Transverse colon (tissue), 4 donors: ENCODE data around the gene PDE6A. TPM values are rescaled to one million over a fixed set of nuclear protein-coding genes. Genes with fewer than 3 reads are reported as not detected.
"Not testable (repeated sequence)": the region's sequence is repeated elsewhere in the genome, so short reads cannot be mapped to it uniquely, and the experiment has no call there.

Experiments
- DNase-seq: peaks from one replicate; pipeline ENCODE4 v3.0.0-alpha.2; 2019
- H3K27ac ChIP-seq, 4 donors: fragments of 200-600 bp; sonication (generic); 2 replicates each; pipeline ENCODE4 v1.5.1; 2016 to 2018; ENCODE audit warnings: inconsistent platforms in 4 of 4
- H3K27me3 ChIP-seq: fragments of 200-600 bp; sonication (generic); 2 replicates; pipeline ENCODE4 v1.5.1; 2017; ENCODE audit warnings: inconsistent platforms
- H3K36me3 ChIP-seq, 4 donors: fragments of 200-600 bp; sonication (generic); 2 replicates each; pipeline ENCODE4 v1.5.1; 2017 to 2019; ENCODE audit warnings: inconsistent platforms in 4 of 4
- H3K4me1 ChIP-seq, 4 donors: fragments of 200-600 bp; sonication (generic); 2 replicates each; pipeline ENCODE4 v1.5.1; 2017 to 2020; ENCODE audit warnings: inconsistent platforms in 4 of 4
- H3K4me3 ChIP-seq, 4 donors: fragments of 200-600 bp; sonication (generic); 1 replicate in 1 of 4; 2 replicates in 3 of 4; pipeline versions ENCODE4 v1.5.1 to v1.6.1; 2017 to 2019; ENCODE audit warnings: inconsistent platforms in 4 of 4
- H3K9me3 ChIP-seq, 2 donors: fragments of 200-600 bp; sonication (generic); 2 replicates each; pipeline ENCODE4 v1.5.1; 2017 to 2019; ENCODE audit warnings: inconsistent platforms in 2 of 2
- EP300 ChIP-seq: sonication (generic); formaldehyde crosslinking; IDR thresholded peaks from one replicate; pipeline ENCODE4 v1.6.1; 2017; ENCODE audit warnings: antibody characterized with exemption, low read depth
- POLR2A ChIP-seq: fragments of 450-650 bp; IDR thresholded peaks from one replicate; pipeline ENCODE4 v1.6.1; 2016; ENCODE audit warnings: antibody characterized with exemption, mild to moderate bottlenecking, moderate library complexity
- POLR2AphosphoS5 ChIP-seq, 3 donors: sonication (generic); formaldehyde crosslinking; IDR thresholded peaks; one replicate each; pipeline ENCODE4 v1.6.1; 2016; ENCODE audit warnings: antibody characterized with exemption in 3 of 3
- WGBS, 2 donors: methylation state at CpG; one replicate each; pipeline ENCODE4 v1.1.5; 2018; ENCODE audit warnings: low coverage in 1 of 2; 5-methylcytosine and 5-hydroxymethylcytosine counted together
- in situ Hi-C, 4 donors: fragments of 200-750 bp; cut with MboI; loops; one replicate each; pipeline versions ENCODE4 v1.15.0 to v1.15.1; 2017; ENCODE audit warnings: low sequenced_read_pairs in 3 of 4, low pct_ligation_motif_present in 1 of 4, low pct_unique_long_range_greater_than_20kb in 1 of 4
- intact Hi-C: fragments of 100-400 bp; cut with DNase I; formaldehyde crosslinking; loops from one replicate; pipeline ENCODE4 v1.15.1; 2023; ENCODE audit warnings: low total_unique reads
- total RNA-seq, 4 donors: library from RNA; depleted of rRNA; stranded (reverse); fragments of >200 nt; gene quantifications; one replicate each; pipeline ENCODE4 v1.1.0, GENCODE V29; 2016
- TF ChIP-seq, protein P1 (sequence below), 5 experiments: fragments of 200-600 bp in 3 of 5; fragments of 450-650 bp in 2 of 5; sonication (generic) in 3 of 5; IDR thresholded peaks; 1 replicate in 2 of 5; 2 replicates in 3 of 5; pipeline ENCODE4 v1.5.1; 2016 to 2017; ENCODE audit warnings: antibody characterized with exemption in 5 of 5, inconsistent platforms in 3 of 5, mild to moderate bottlenecking in 2 of 5, moderate library complexity in 1 of 5

PDE6A gene
- total RNA-seq, 4 donors from 2014 or later: 1.2 to 6.5 (median 3.5) TPM

- WGBS, 2 donors: 86 to 100% methylated on average over 2 of the region's 2 CpGs
- in situ Hi-C loops: no loop called here
These were observed 61.0 kb downstream of the PDE6A start for GRCh38 chr5:149883550-149883949.

DNA sequence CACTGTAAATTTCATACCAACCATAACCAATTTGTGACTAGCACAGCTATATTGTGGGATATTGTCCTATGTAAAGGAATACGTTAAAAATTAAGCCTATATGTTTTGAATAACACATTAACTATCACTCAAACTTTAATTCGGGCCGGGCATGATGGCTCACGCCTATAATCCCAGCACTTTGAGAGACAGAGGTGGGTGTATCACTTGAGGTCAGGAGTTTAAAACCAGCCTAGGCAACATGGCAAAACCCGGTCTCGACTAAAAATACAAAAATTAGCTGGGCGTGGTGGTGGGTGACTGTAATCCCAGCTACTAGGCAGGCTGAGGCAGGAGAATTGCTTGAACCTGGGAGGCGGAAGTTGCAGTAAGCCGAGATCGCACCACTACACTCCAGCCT lies 62.0 kb downstream of the PDE6A start:
- 64 to 69% methylated on average over 10 of the region's 10 CpGs for WGBS, 2 donors
- Histone ChIP-seq H3K4me1 (peaks cover 0 to 38% (median 22%) of the 10 kb centered on the region in 4 donors), H3K27ac (peak overlapping the region in 2 of 4 donors; percentile 28 to 31)
- H3K9me3 ChIP-seq, intact Hi-C loops, DNase-seq, in situ Hi-C loops, H3K36me3 ChIP-seq, H3K27me3 ChIP-seq, H3K4me3 ChIP-seq: not testable (repeated sequence)

More at GRCh38 chr5:149883550-149883949, 61.0 kb downstream of the PDE6A start:
- peak overlapping the region in 1 of 4 donors; percentile 4 for H3K27ac ChIP-seq
- TF ChIP-seq POLR2AphosphoS5 (IDR thresholded peaks at IDR 0.05) (no peak), POLR2A (no peak), EP300 (no peak)
- TF ChIP-seq, protein P1, sequence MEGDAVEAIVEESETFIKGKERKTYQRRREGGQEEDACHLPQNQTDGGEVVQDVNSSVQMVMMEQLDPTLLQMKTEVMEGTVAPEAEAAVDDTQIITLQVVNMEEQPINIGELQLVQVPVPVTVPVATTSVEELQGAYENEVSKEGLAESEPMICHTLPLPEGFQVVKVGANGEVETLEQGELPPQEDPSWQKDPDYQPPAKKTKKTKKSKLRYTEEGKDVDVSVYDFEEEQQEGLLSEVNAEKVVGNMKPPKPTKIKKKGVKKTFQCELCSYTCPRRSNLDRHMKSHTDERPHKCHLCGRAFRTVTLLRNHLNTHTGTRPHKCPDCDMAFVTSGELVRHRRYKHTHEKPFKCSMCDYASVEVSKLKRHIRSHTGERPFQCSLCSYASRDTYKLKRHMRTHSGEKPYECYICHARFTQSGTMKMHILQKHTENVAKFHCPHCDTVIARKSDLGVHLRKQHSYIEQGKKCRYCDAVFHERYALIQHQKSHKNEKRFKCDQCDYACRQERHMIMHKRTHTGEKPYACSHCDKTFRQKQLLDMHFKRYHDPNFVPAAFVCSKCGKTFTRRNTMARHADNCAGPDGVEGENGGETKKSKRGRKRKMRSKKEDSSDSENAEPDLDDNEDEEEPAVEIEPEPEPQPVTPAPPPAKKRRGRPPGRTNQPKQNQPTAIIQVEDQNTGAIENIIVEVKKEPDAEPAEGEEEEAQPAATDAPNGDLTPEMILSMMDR (IDR thresholded peaks at IDR 0.05): no peak
- intact Hi-C loops: no loop called here
- no peaks in the 10 kb centered on the region for H3K27me3 ChIP-seq
- no peak for DNase-seq
- H3K36me3 ChIP-seq: no peaks in the 10 kb centered on the region
- H3K4me1 ChIP-seq: peaks cover 0 to 35% (median 17%) of the 10 kb centered on the region in 4 donors
- no peaks in the 10 kb centered on the region for H3K9me3 ChIP-seq
- H3K4me3 ChIP-seq: no peak overlapping the region

- peaks cover 0 to 41% (median 24%) of the 10 kb centered on the region in 4 donors for H3K4me1 ChIP-seq
- no peak for DNase-seq
- in situ Hi-C loops (no loop called here), intact Hi-C loops (no loop called here)
- TF ChIP-seq, protein P1 (IDR thresholded peaks at IDR 0.05): no peak
- 86 to 94% methylated on average over 4 of the region's 4 CpGs for WGBS, 2 donors
- H3K9me3 ChIP-seq: no peaks in the 10 kb centered on the region
- no peak overlapping the region for H3K4me3 ChIP-seq
- no peaks in the 10 kb centered on the region for H3K27me3 ChIP-seq
- H3K27ac ChIP-seq: peak overlapping the region in 2 of 4 donors; percentile 28 to 31
- H3K36me3 ChIP-seq: no peaks in the 10 kb centered on the region
These were observed 62.7 kb downstream of the PDE6A start for GRCh38 chr5:149881874-149882273.

- no peak overlapping the region for H3K4me3 ChIP-seq
- peaks cover 0 to 45% (median 24%) of the 10 kb centered on the region in 4 donors for H3K4me1 ChIP-seq
- no peaks in the 10 kb centered on the region for H3K27me3 ChIP-seq
- no peaks in the 10 kb centered on the region for H3K36me3 ChIP-seq
- in situ Hi-C loops (no loop called here), intact Hi-C loops (no loop called here)
- 86 to 89% methylated on average over 4 of the region's 4 CpGs for WGBS, 2 donors
- H3K9me3 ChIP-seq: no peaks in the 10 kb centered on the region
- TF ChIP-seq POLR2AphosphoS5 (IDR thresholded peaks at IDR 0.05) (no peak), POLR2A (no peak), EP300 (no peak)
- TF ChIP-seq, protein P1 (IDR thresholded peaks at IDR 0.05): no peak
- DNase-seq: no peak
- no peak overlapping the region for H3K27ac ChIP-seq
These were observed 63.4 kb downstream of the PDE6A start for GRCh38 chr5:149881069-149881622.

GRCh38 chr5:149879593-149879992 lies 65.0 kb downstream of the PDE6A start:
- H3K9me3 ChIP-seq, H3K4me3 ChIP-seq, H3K36me3 ChIP-seq, intact Hi-C loops, H3K27ac ChIP-seq, H3K27me3 ChIP-seq, DNase-seq, in situ Hi-C loops: not testable (repeated sequence)
- 82 to 100% methylated on average over 1 to 2 of the region's 2 CpGs for WGBS, 2 donors
- H3K4me1 ChIP-seq: peaks cover 0 to 32% (median 17%) of the 10 kb centered on the region in 4 donors
